H9 (cell line): ENCODE data around the gene CLIP3. TPM values are rescaled to one million over a fixed set of nuclear protein-coding genes. Genes with fewer than 3 reads are reported as not detected.

ENCODE experiments used
- DNase-seq: peaks from one replicate; pipeline ENCODE4 v3.0.0-alpha.2; 2017
- H2AFZ ChIP-seq: one replicate; pipeline ENCODE4 v1.6.1; 2013; ENCODE audit warnings: mild to moderate bottlenecking, low read length, control low read depth, moderate library complexity
- H2AK5ac ChIP-seq: 2 replicates; pipeline ENCODE4 v1.6.1; 2013; ENCODE audit warnings: low read length, control low read depth, mixed read lengths; ENCODE audit not compliant: insufficient read length
- H2BK120ac ChIP-seq: one replicate; pipeline ENCODE4 v1.6.1; 2013; ENCODE audit warnings: low read depth, mild to moderate bottlenecking, low read length, control low read depth, inconsistent platforms; ENCODE audit not compliant: poor library complexity, severe bottlenecking
- H2BK12ac ChIP-seq: 2 replicates; pipeline ENCODE4 v1.6.1; 2013; ENCODE audit warnings: low read length, control low read depth, mixed read lengths, low read depth; ENCODE audit not compliant: insufficient read length
- H2BK15ac ChIP-seq: 2 replicates; pipeline ENCODE4 v1.6.1; 2013; ENCODE audit warnings: low read depth, low read length, control low read depth
- H2BK20ac ChIP-seq: one replicate; pipeline ENCODE4 v1.6.1; 2013; ENCODE audit warnings: low read depth, mild to moderate bottlenecking, low read length, control low read depth, inconsistent platforms; ENCODE audit not compliant: poor library complexity, severe bottlenecking
- H2BK5ac ChIP-seq: 2 replicates; pipeline ENCODE4 v1.6.1; 2013; ENCODE audit warnings: low read length, control low read depth, mixed read lengths; ENCODE audit not compliant: insufficient read length
- H3K14ac ChIP-seq: 2 replicates; pipeline ENCODE4 v1.6.1; 2013; ENCODE audit warnings: low read length, control low read depth; ENCODE audit not compliant: insufficient read depth
- H3K18ac ChIP-seq: 2 replicates; pipeline ENCODE4 v1.6.1; 2013; ENCODE audit warnings: low read depth, mild to moderate bottlenecking, mixed read lengths, low read length, control low read depth; ENCODE audit not compliant: insufficient read length
- H3K23ac ChIP-seq: 2 replicates; pipeline ENCODE4 v1.6.1; 2013; ENCODE audit warnings: low read length, control low read depth, mixed read lengths, low read depth; ENCODE audit not compliant: insufficient read length
- H3K23me2 ChIP-seq: 2 replicates; pipeline ENCODE4 v1.6.1; 2013; ENCODE audit warnings: low read depth, mild to moderate bottlenecking, mixed read lengths, low read length, control low read depth; ENCODE audit not compliant: insufficient read length, poor library complexity, severe bottlenecking
- H3K27ac ChIP-seq: 2 replicates; pipeline ENCODE4 v1.5.1; 2013; ENCODE audit warnings: low read length, control low read depth, mixed read lengths, low read depth; ENCODE audit not compliant: insufficient read length
- H3K27me3 ChIP-seq: 2 replicates; pipeline ENCODE4 v1.6.1; 2013; ENCODE audit warnings: low read length, control low read depth, inconsistent platforms; ENCODE audit not compliant: insufficient read depth
- H3K4ac ChIP-seq: 2 replicates; pipeline ENCODE4 v1.6.1; 2013; ENCODE audit warnings: low read depth, mild to moderate bottlenecking, control low read depth, inconsistent platforms, low read length, moderate library complexity
- H3K4me1 ChIP-seq: 2 replicates; pipeline ENCODE4 v1.6.1; 2013; ENCODE audit warnings: low read length, control low read depth, inconsistent platforms; ENCODE audit not compliant: insufficient read depth
- H3K4me2 ChIP-seq: 2 replicates; pipeline ENCODE4 v1.6.1; 2013; ENCODE audit warnings: low read length, control low read depth, mixed read lengths; ENCODE audit not compliant: insufficient read length, insufficient read depth
- H3K56ac ChIP-seq: 2 replicates; pipeline ENCODE4 v1.6.1; 2013; ENCODE audit warnings: low read depth, mild to moderate bottlenecking, mixed read lengths, low read length, control low read depth; ENCODE audit not compliant: insufficient read length
- H3K79me1 ChIP-seq: 2 replicates; pipeline ENCODE4 v1.6.1; 2013; ENCODE audit warnings: low read depth, mild to moderate bottlenecking, moderate library complexity, low read length, control low read depth, inconsistent platforms; ENCODE audit not compliant: insufficient read depth, poor library complexity, severe bottlenecking
- H3K79me2 ChIP-seq: 2 replicates; pipeline ENCODE4 v1.6.1; 2013; ENCODE audit warnings: low read length, control low read depth, inconsistent platforms; ENCODE audit not compliant: insufficient read depth
- H3K9ac ChIP-seq: 2 replicates; pipeline ENCODE4 v1.6.1; 2013; ENCODE audit warnings: low read length, control low read depth, mixed read lengths; ENCODE audit not compliant: insufficient read length; ENCODE audit errors: extremely low read depth
- H3K9me3 ChIP-seq: one replicate; pipeline ENCODE4 v1.6.1; 2013; ENCODE audit warnings: low read depth, low read length, inconsistent platforms; ENCODE audit not compliant: control insufficient read depth
- H3T11ph ChIP-seq: one replicate; pipeline ENCODE4 v1.6.1; 2013; ENCODE audit warnings: mild to moderate bottlenecking, low read length, control low read depth, inconsistent platforms
- H4K20me1 ChIP-seq: one replicate; pipeline ENCODE4 v1.6.1; 2013; ENCODE audit not compliant: control insufficient read depth, insufficient read length, insufficient read depth
- H4K5ac ChIP-seq: 2 replicates; pipeline ENCODE4 v1.6.1; 2013; ENCODE audit warnings: low read depth, mild to moderate bottlenecking, mixed read lengths, low read length, control low read depth; ENCODE audit not compliant: insufficient read length
- H4K8ac ChIP-seq: replicated peaks from 2 replicates; pipeline ENCODE4 v1.6.1; 2013; ENCODE audit warnings: low read length, control low read depth, mixed read lengths, low read depth; ENCODE audit not compliant: insufficient read length
- H4K91ac ChIP-seq: 2 replicates; pipeline ENCODE4 v1.6.1; 2013; ENCODE audit warnings: low read depth, mild to moderate bottlenecking, moderate library complexity, mixed read lengths, low read length, control low read depth; ENCODE audit not compliant: insufficient read length
- H3K27ac Mint-ChIP-seq, 3 experiments: 2 replicates in 2 of 3; 3 replicates in 1 of 3; pipeline ENCODE4 v1.8.0; 2020 to 2021; ENCODE audit warnings: mixed read lengths in 3 of 3, mild to moderate bottlenecking in 1 of 3, moderate library complexity in 1 of 3
- H3K27me3 Mint-ChIP-seq: 2 replicates; pipeline ENCODE4 v1.8.0; 2021; ENCODE audit warnings: low read depth, mild to moderate bottlenecking, moderate library complexity, mixed read lengths
- H3K36me3 Mint-ChIP-seq, 3 experiments: 2 replicates in 2 of 3; 3 replicates in 1 of 3; pipeline ENCODE4 v1.8.0; 2020 to 2021; ENCODE audit warnings: low read depth in 3 of 3, mixed read lengths in 3 of 3; ENCODE audit not compliant: insufficient read depth in 1 of 3
- H3K4me1 Mint-ChIP-seq, 2 experiments: 2 replicates each; pipeline ENCODE4 v1.8.0; 2020; ENCODE audit warnings: mixed read lengths in 2 of 2
- H3K4me3 Mint-ChIP-seq, 2 experiments: 2 replicates in 1 of 2; 3 replicates in 1 of 2; pipeline ENCODE4 v1.8.0; 2020 to 2021; ENCODE audit warnings: mild to moderate bottlenecking in 2 of 2, mixed read lengths in 2 of 2, moderate library complexity in 1 of 2
- H3K9me3 Mint-ChIP-seq, 2 experiments: 2 replicates in 1 of 2; 3 replicates in 1 of 2; pipeline ENCODE4 v1.8.0; 2020; ENCODE audit warnings: mild to moderate bottlenecking in 2 of 2, mixed read lengths in 2 of 2, moderate library complexity in 1 of 2
- CTCF ChIP-seq: fragments of 200-600 bp; sonication (generic); conservative IDR thresholded peaks from 3 replicates; pipeline ENCODE4 v1.8.0; 2021; ENCODE audit warnings: antibody characterized with exemption, mild to moderate bottlenecking
- WGBS: extraction: QIAGEN DNeasy Blood & Tissue Kit; methylation state at CpG from one replicate; pipeline ENCODE4 v1.1.7; 2013; ENCODE audit warnings: missing lambda C conversion rate, low lambda C conversion rate, mixed read lengths; ENCODE audit not compliant: insufficient read length; ENCODE audit errors: extremely low coverage; 5-methylcytosine and 5-hydroxymethylcytosine counted together
- total RNA-seq: library from RNA; stranded (reverse); gene quantifications from 2 replicates; pipeline ENCODE4 v1.2.1, GENCODE V29; 2021

The CLIP3 gene
- total RNA-seq, 1 experiment from 2014 or later = 19.7 TPM

GRCh38 chr19:36040495-36040894, 7.8 kb upstream of the CLIP3 start:
- peaks cover 2 to 3% (median 3%) of the 10 kb centered on the region in 3 experiments; a peak in 4 of 7 replicates for H3K36me3 Mint-ChIP-seq
- H2AFZ ChIP-seq = no peak overlapping the region
- H3K27me3 ChIP-seq = no peaks in the 10 kb centered on the region
- no CpG with 5 or more reads among the region's 6 CpGs for WGBS
- H3K18ac ChIP-seq = no peak overlapping the region
- no peaks in the 10 kb centered on the region for H3K79me2 ChIP-seq
- H3K9ac ChIP-seq = no peak overlapping the region
- no peak overlapping the region for H2AK5ac ChIP-seq
- DNase-seq = no peak
- no peak overlapping the region for H2BK5ac ChIP-seq
- H3K4me2 ChIP-seq = no peak overlapping the region
- no peak overlapping the region for H2BK15ac ChIP-seq
- H4K8ac ChIP-seq = no peak overlapping the region
- no peak overlapping the region for H3K4me3 Mint-ChIP-seq
- no peak overlapping the region for H3K27ac ChIP-seq
- no peak overlapping the region for H3K4ac ChIP-seq
- no peak overlapping the region for H2BK12ac ChIP-seq
- H4K91ac ChIP-seq = no peak overlapping the region
- H3K56ac ChIP-seq = no peak overlapping the region
- H3K27ac Mint-ChIP-seq = no peak overlapping the region; a peak in 1 of 7 replicates
- H4K20me1 ChIP-seq = no peaks in the 10 kb centered on the region
- no peak overlapping the region for H3T11ph ChIP-seq
- H3K9me3 Mint-ChIP-seq = no peaks in the 10 kb centered on the region; a peak in 1 of 5 replicates
- no peaks in the 10 kb centered on the region for H3K23me2 ChIP-seq
- no peaks in the 10 kb centered on the region for H3K79me1 ChIP-seq
- no peak overlapping the region for H3K14ac ChIP-seq
- H2BK120ac ChIP-seq = no peak overlapping the region
- no peaks in the 10 kb centered on the region; the same call in 1 of the 2 replicates for H3K27me3 Mint-ChIP-seq
- H3K23ac ChIP-seq = no peak overlapping the region
- H3K9me3 ChIP-seq = no peaks in the 10 kb centered on the region
- H2BK20ac ChIP-seq = no peak overlapping the region
- H3K4me1 ChIP-seq = no peaks in the 10 kb centered on the region
- TF ChIP-seq CTCF = no peak
- H3K4me1 Mint-ChIP-seq = peaks cover 8 to 14% of the 10 kb centered on the region in 2 experiments
- no peak overlapping the region for H4K5ac ChIP-seq
